PC-9 (cell line): ENCODE results near the gene SPA17.

ENCODE experiments used
- CTCF ChIP-seq: fragments of 200-600 bp; sonication (generic); conservative IDR thresholded peaks from 2 replicates; pipeline ENCODE4 v1.6.1; 2017; ENCODE audit warnings: mixed run types, antibody characterized with exemption, mild to moderate bottlenecking, moderate library complexity
- EZH2 ChIP-seq: fragments of 200-600 bp; sonication (generic); IDR thresholded peaks from 2 replicates; pipeline ENCODE4 v1.8.0; 2017; ENCODE audit warnings: antibody characterized with exemption, low read depth

- no peak for TF ChIP-seq CTCF
- no peak for TF ChIP-seq EZH2
Observed at GRCh38 chr11:124739479-124740276, 66.0 kb downstream of the SPA17 start, which contains the start of gene NRGN.
